OCI-M2 (cell line): ENCODE measurements around the gene MICAL3.
A peak's percentile ranks its signal among the peaks of the same experiment; 100 is the strongest.

ENCODE experiments used
- DNase-seq: peaks from one replicate; lab custom pipeline; 2025; ENCODE audit not compliant: unreplicated experiment; lab: John Stamatoyannopoulos, UW

The MICAL3 gene

DNA sequence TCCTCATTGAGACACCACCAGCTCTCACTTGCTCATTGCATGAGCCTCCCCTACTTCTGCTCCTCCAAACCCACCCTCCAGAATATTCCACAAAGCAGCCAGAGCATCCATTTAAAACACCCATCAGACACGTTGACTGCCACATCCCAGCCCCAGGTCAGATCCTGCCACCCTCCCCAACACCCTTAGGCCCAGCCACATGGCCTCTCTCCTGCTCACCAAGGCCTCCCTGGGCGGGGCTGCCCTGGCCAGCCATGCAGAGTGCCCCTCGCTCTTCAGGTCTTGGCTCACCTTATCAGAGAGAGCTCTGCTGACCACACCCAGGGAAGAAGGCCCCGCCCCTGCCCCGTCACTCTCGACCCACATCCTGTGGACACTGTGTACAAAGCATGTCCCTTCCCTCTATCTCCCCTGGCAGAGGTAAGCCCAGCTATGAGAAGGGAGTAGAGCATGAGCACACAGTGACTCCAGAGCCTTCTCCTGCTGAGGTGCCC, 106.8 kb downstream of the MICAL3 start:
- DNase-seq: peak; percentile 2

DNA sequence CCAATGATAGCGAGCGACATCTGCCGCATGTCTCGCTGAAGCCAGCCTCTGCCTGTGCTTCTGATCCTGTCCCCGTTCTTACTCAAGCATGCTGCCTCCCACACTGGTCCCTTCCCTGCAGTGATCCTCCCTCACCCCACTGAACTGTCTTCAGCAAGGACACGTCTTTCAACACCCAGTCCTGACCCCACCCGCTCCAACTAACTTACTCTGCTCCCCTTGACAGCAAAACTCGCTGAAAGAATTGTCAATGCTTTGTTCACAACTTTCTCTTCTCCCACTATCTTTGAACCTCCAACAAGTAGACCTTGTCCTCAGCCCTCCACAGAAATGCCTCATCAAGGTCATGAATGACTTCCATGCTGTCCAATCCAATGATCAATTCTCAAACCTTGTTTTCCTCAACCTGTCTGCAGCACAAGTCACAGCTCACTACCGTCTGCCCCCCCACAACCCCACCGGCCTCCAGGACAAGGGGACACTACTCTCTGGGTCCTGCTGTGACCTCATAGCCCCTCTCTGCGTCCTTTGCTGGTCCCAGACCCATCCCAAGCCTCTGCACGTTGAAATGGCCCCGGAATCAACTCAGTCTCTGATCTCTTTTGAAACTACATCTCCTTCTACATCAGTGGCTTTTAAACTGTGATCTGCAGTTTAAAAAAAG, 108.0 kb downstream of the MICAL3 start:
- DNase-seq: no peak

DNA sequence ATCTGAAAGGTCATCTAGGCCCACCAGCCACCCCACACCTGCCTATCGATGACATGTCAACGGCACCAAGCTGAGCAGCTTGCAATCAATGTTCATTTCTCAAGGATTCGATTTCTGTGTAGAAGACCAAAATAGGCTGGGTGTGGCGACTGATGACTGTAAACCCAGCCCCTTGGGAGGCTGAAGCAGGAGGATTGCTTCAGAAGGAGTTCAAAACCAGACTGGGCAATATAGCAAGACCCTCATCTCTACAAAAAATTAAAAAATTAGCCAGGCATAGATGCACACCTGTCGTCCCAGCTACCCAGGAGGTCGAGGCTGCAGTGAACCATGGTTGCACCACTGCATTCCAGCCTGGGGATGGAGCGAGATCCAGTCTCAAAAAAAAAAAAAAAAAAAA, 108.7 kb downstream of the MICAL3 start:
- no peak for DNase-seq

DNA sequence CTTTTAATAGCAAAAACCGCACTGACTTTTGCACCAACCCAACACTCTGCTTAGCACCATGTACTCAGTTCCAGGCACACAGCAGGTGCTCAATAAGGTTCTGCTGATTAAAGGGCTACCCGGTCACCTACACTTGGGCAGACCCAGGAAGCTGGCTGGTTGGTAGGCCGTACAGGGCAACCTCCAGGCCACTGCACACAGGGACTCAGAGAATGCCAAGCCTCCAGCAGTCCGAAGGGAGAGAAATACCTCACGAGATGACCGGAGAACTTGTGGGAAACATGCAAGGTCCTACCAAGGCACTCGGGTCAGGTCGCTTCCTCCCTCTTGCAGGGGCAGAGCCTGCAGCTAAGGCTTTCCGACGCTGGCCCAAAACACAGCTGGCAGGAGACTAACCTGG, 109.2 kb downstream of the MICAL3 start:
- no peak for DNase-seq

DNA sequence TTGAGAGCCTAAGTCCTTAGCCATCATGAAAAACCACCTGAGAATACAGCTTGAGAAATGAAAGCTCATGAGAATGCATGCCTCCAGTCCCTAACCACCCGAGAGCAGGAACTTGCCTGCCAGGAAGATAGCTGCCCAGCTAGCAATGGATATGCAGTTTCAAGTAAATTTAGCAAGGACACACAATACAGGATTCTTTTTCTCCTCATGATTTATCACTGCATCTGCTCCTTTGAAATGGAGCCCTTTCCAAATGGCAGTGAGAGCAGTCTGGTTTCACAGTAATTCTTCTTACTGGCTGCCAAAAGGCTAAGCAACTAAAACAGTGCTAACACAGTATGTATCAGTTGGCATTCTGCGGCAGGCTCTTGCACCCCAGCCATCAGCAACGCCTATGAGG, 109.9 kb downstream of the MICAL3 start:
- no peak for DNase-seq

DNA sequence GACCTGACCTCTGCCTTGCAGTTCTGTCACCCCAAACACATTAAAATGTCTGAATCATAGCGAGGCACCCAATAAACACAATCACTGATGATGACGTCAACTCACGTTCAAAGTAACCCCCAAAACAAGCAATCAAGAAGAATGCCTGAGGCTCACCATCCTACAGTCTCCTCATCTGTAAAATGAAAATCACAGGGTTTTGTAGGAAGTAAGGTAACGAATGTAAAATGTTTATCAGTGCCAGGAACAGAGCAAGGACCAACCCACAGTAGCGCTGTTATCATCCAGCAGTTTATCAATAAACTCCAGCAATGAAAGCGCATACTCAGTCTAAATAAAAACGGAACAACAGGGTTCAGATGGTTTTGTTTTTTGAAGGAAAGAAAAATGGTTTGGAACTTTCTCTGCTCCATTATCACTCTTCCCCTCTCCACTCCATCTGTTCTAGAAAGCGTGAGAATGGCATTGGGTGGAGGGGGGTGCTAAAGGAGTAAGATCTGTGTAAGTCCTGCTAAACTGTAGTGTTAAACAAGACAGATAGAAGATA, 110.5 kb downstream of the MICAL3 start:
- DNase-seq: peak; percentile 18

DNA sequence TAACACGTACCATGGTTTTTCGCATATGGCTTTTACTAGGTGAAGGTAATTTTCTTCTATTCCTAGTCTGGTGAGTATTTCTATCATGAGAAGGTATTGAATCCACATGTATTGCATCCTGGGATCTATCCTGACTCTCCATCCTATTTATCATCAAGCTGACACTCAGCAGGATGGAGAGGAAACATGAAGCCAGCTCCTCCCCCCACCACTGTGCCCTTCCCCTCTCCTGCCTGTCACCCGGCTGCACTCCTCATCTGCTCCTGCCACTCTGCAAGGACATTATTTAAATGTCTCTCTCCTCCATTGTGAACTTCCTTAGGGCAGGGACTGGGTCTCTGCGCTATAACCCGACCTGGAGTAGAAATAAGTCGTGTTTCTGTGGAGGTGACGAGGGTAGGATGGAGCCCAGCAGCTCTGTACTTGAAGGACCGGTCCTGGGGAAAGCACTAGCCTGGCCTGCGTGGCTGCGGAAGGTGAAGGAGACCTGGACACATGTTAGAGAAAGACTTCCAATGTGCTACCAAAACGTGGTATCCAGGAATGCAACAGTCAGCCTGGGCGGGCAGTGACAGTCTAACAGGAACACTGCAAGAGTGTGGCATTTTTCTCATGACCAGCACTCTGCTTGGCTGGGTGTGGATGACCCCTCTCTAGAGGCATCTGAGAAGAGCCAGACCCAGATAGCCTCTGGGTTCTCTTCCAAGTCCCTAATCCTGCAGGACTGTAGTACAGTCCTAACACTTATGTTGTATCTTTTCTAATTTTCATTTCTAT, 111.2 kb downstream of the MICAL3 start:
- no peak for DNase-seq

DNA sequence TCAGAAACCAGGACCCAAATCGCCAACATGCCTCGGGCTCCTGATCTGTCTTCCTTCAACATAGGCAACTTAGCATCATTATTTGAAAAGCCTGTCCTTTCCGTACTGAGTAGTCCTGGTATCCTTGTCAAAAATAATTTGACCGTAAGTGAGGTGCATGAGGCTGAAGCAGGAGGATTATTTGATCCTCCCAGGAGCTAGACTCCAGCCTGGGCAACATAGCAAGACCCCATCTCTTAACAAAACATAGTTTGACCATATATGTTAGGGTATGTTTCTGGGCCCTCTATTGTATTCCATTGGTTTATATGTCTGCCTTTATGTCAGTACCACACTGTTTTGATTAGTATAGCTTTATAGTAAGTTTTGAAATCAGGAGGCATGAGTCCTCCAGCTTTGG, 112.5 kb downstream of the MICAL3 start:
- no peak for DNase-seq

DNA sequence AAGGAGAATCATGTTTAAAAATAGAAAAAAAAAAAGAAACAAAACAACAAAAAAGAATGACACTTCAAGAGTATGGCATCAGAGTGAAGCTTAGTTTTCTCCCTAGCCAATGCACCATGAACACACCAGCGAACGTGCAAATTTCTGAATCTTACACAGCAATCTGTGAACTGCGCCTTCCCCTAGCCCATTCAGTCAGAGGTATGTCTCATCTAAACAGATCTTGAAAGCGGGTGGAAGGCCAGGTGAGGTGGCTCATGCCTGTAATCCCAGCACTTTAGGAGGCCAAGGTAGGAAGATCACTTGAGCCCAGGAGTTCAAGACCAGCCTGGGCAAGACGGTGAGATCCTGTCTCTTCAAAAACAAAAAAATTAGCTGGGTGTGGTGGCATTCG, 113.1 kb downstream of the MICAL3 start:
- no peak for DNase-seq

DNA sequence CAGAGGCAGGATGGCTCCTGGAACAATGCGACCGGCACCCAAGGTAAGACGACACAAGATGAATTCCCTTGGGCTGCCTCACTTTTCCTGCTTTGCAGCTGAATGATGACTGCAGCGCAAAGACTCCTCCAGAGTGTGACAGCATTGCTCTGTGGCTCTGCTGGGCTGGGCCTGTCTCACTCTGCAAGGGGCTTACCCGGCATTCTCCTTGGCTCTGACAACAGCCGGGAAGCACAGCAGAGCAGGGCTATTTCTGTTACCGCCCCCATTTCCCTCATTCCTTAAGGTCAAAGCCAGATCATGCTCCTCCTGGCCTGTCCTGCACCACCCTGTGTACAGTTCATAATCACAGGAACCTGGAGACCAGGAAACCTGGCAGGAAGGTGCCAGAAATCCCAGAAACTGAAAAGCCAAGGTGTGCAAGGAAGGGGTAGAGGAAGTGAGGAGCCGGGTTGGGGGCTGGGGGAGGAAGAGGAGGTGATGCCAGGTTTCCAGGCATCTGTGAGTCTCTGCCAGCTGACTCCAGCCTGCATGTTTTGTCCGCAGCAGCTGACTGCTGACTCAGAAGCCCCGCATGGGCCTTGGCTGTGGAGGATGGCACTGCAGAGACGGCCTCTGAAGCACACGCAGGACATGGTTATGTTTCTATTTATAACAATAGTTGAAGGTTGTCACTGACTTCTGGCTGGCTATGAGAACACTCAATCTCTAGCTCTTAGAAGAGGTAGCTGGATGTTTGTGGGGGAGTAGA, 113.6 kb downstream of the MICAL3 start:
- DNase-seq: no peak

DNA sequence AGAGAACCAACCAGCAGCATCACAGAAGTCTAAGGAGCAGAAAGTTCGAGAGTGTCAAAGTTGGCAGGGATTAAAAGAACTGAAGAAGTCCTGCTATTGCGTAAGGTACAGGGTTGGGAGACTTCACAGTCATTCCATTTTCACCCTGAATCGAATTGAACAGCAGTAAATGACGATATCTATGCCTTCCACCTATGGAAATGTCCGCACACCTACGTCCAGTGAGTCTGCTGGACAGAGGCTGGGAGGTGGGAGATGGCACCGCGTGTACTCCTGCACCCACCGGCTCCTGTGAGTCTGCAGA, 116.7 kb downstream of the MICAL3 start:
- no peak for DNase-seq

DNA sequence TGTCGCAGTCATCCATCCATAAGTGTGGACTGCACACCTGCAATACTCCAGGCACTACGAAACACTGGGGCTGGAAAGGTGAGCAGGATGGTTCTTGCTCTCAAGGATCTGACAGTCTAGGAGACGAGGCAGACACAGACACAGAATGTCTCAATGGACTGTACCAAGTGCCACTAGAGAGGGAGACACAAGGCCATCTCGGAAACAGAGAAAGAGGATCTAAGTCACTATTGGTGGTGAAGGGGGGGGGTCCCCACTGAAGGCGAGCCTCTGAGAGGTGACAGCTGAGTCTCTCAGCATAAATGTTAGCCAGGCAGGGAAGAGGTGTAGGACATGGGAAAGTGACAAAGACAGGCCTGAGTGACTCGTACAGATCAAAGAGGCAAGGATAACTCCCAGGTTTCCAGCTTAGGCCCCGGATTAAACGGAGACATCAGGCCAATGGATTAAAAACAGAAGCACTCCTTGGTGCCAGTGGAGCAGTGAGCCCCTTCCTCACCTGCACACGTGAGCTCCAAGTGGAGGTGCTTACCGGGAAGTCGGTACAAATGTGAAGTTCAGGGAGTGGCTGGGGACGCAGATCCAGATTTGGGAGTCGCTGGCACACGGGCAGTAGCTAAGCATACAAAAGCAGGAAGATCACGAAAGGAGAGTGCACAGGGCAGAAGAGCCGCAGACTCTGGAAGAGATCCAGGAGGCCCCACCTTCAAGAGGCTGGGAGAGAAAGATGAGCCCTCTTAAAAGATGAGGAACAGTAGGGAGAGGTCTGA, 117.2 kb downstream of the MICAL3 start:
- no peak for DNase-seq

DNA sequence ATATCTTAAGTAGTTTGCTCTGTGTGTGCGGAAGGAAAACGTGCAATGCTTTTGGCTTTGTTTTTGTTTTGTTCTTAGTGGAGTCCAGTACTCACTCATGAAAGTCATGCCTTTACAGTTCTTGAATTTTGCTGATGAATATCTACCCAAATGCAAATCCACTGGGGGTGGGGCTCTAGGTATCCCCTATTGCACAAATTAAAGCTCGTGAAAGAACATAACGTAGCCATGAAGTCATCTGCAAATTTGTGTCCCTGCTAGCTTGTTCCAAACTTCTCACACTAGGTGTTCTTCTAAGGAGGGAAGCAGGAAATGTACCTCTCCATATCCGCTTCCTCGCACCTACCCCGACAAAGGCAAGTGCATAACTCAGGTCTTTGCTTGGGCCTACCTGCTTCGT, 118.9 kb downstream of the MICAL3 start:
- no peak for DNase-seq

DNA sequence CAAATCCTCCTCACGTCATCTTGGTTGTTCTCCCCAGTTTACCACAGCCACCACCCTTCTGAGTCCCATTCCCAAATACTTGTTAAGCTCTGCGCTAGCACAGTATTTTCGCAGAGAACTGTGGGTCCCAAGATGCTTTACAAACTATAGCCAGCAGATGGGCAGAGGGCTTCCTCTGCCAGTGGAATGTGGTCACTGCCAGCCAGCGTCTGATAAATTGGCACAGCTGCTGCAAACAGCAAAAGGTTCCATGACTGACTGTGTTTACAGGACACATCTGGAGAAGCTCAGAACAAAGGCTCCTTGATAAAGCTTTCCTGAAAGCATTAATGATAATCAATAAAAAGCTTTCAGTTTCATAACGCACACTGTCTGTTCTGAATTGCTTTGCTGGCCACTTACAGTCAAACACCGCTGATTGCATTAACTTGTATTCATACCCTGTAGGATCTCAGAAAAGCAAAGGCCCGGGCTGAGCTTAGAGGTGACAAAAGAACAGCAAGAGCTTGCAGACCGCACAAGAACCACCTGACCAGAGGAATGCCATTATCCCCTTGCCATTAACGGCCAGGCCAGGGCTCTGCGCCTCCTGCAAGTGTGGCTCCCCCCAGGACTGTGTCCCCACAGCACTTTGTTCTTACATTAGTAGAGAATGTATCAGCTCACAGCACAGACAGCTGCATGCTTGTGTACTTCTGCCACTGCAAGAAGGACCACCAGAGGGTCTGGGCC, 120.6 kb downstream of the MICAL3 start:
- DNase-seq: no peak

DNA sequence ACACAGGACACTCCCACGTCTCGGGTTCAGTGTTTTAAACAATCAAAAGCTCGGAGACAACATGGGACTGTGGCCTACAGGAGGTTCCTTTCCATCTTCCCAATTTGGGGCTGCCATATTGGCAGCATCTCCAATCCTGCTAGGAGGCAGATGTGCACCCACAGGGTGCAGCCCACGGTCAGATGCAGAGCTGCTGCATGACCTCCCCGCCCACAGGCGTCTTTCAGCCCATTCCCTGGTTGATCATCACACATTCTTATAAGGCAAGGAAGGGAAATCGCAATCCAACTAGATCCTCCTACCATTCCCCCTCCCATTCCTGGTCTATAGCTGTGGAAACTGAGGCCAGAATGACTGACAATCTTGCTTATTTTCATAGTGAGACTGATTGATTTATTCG, 121.4 kb downstream of the MICAL3 start:
- DNase-seq: no peak

DNA sequence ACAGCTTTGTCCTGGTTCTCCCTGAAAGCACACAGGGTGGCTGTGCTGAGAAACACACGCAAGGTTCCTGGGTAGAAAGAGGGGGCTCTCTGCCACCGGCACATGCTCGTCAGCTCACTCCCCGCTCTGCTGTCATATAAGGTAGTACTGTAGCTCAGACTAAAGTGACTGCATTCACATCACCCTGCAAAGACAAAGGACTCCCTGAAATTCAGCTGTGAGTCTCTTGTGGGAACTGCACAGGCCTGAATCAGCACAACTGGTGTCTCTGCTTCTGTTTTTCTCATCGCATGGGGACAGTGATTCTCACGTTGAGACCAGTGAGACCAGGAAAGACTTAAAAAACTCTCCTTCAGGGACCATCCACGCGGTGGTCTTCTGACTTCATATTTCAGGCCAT, 126.0 kb downstream of the MICAL3 start:
- DNase-seq: no peak

DNA sequence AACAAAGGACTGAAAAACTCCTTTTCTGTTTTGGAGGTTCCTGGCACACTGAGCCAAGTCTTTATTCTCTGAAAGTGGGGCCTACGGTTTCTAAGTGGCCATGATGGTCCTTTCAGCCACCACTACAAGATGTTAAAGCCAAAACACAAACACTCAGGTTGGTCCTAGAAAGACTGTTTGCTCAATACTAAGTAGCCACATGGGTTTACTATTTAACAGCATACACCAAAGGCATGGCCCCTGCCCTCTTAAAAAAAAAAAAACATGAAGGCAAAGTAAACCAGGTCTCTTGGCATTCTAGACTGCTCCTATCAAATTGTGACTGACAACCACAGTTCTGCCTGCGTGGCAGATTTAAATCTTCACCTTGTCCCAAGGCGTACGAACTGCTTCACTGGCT, 126.5 kb downstream of the MICAL3 start:
- DNase-seq: no peak

DNA sequence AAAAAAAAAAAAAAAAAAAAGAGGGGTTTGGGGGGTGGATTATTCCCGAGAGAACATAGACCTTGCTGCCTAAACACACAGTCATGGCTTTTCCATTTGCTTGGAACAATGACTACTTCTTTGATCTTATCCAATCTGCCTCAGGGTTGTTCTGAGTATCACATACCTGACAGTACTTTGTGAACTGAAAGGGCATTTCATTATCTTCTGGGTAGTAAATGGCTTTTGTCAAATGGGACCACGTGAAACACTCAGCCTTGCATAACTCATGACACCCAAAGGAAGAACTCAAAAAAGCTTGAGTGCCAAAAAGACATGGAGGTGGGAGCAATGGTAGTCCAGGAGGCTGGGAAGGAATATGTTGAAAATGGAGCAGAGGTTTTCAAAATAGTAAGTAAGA, 126.9 kb downstream of the MICAL3 start:
- no peak for DNase-seq

DNA sequence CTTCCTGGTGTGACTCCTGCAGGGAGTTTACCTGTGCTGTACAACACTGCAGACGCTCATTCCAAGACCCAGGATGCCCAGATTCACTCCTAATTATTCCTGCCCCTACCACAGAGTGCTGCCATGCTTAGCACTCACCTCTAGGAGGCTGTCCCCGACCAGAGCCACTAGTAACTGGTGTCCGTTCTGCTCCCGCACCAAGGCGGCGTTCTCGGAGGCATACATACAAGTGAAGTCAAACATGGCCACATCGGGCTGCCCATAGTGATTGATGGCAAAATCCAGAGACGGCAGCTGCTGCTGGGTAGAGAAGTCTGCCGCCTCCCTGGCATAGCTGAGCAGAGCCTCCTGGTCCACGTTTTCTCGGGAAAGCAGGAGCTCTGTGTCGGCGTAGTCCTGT, 127.8 kb downstream of the MICAL3 start:
- DNase-seq: no peak

DNA sequence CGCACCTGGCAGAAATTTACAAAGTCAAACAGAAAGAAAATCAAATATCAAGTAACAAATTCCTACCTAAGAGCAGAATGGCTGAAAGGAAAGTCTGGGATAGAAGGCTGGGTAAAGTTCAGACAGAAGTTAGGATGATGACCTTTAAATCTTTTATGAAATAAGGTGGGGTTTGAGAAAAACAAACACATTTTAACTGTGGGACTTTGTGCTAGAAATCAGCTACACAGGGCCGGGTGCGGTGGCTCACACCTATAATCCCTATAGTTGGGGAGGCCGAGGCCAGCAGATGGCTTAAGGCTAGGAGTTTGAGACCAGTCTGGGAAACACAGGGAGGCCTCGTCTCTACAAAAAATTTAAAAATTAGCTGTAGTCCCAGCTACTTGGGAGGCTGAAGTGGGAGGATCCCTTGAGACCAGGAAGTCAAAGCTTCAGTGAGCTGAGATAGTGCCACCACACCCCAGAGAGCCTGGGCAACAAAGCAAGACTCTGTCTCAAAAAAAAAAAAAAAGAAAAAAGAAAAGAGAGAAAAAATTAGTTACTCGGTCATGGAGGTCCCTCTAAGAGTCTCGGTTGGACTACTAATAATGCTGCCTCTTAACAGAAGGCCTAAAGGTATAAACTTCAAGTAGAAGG, 130.3 kb downstream of the MICAL3 start:
- DNase-seq: no peak
